ENCODE measurements around the gene ZBTB11.
"Not testable (repeated sequence)": the region's sequence is repeated elsewhere in the genome, so short reads cannot be mapped to it uniquely, and the experiment has no call there.

ZBTB11 gene

GRCh38 chr3:101643009-101643844 lies 33.7 kb downstream of the ZBTB11 start:
- DNase-seq, result no peak

DNA sequence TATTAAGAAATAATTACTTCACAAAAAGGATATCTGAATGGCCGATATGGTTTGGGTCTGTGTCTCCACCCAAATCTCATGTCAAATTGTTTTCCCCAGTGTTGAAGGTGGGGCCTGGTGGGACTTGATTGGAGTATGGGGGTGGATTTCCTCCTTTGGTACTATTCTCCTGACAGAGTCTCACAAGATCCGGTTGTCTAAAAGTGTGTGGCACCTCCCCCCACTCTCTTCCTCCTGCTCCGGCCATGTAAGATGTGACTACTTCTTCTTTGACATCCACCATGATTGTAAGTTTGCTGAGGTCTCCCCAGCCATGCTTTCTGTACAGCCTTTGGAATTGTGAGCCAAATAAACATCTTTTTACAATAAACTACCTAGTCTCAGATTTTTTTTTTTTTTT lies 34.5 kb downstream of the ZBTB11 start:
- no peak for DNase-seq

DNA sequence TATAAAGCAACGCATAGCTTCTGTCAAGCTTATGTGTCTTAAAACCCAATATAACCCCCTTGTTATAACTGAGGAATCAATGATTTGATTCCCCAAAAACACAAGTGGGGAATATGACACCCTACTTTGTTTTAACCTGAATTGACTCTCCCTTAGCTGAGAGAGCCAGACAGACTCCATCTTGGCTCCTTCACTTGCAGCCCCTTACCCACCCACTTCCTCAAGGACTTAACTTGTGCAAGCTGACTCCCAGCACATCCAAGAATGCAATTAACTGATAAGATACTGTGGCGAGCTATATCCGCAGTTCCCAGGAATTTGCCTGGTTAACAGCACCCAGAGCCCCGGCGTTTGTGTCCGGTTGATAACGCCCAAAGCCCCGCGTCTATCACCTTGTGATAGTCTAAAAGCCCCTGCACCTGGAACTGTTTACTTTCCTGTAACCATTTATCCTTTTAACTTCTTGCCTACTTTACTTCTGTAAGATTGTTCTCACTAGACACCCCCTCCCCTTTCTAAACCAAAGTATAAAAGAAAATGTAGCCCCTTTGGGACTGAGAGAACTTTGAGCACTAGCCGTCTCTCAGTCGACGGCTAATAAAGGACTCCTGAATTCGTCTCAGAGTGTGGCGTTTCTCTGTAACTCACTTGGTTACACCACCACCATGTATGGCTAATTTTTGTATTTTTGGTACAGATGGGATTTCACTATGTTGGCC lies 35.4 kb downstream of the ZBTB11 start:
- not testable (repeated sequence) for DNase-seq

- no peak for DNase-seq
Measured at GRCh38 chr3:101640256-101640655, 36.7 kb downstream of the ZBTB11 start.

DNA sequence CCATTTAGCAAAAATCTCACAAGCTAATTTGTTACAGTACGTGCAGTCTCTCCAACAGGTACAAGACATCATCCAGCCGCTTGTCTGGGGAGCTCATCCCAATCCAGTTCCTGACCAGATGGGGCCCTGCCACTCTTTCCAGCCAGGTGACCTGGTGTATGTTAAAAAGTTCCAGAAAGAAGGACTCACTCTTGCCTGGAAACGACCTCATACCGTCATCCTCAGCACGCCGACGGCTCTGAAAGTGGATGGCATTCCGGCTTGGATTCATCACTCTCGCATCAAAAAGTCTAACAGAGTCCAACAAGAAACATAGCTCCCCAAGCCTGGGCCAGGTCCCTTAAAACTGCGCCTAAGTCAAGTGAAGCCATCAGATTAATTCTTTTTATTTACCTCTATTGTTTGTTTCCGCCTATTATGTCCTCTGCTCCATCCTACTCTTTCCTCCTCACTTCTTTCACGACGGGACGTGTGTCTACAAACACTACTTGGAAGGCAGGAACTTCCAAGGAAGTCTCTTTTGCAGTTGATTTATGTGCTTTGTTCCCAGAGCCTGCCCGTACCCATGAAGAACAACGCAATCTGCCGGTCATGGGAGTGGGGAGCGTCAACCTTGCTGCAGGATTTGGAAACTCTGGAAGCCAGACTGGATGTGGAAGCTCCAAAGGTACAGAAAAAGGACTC lies 37.5 kb downstream of the ZBTB11 start:
- no peak for DNase-seq

DNA sequence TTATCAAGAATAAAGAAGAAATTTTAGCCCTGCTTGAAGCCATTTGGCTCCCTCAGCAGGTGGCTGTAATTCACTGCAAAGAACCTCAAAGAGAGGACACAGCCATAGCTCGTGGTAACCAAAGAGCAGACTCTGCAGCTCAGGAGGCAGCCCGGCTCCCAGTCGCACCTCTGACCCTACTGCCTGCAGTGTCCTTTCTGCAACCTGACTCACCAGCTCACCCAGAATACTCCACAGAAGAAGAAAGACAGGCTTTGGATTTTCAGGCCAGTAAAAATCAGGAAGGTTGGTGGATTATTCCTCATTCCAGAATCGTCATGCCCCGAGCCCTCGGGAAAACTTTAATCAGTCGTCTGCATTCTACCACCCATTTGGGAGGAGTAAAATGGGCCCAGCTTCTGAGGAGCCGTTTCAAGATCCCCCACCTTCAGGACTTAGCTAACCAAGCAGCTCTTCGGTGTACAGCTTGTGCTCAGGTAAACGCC lies 38.6 kb downstream of the ZBTB11 start:
- no peak for DNase-seq

- no peak for DNase-seq
Measured at GRCh38 chr3:101637451-101637850, 39.5 kb downstream of the ZBTB11 start.

- no peak for DNase-seq
Measured at GRCh38 chr3:101635954-101636798, 40.8 kb downstream of the ZBTB11 start.

DNA sequence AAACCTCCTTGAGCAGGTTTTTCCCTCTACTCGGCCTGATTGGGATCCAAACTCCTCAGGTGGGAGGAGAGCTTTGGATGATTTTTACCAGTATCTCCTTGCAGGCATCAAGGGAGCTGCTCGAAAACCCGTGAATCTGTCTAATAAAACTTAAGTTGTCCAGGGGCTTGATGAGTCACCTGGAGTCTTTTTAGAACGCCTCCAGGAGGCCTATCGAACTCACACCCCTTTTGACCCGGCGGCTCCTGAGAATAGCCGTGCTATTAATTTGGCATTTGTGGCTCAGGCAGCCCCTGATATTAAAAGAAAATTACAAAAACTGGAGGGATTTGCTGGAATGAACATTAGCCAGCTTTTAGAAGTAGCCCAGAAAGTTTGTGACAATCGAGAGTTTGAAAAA lies 41.6 kb downstream of the ZBTB11 start:
- DNase-seq, result no peak

DNA sequence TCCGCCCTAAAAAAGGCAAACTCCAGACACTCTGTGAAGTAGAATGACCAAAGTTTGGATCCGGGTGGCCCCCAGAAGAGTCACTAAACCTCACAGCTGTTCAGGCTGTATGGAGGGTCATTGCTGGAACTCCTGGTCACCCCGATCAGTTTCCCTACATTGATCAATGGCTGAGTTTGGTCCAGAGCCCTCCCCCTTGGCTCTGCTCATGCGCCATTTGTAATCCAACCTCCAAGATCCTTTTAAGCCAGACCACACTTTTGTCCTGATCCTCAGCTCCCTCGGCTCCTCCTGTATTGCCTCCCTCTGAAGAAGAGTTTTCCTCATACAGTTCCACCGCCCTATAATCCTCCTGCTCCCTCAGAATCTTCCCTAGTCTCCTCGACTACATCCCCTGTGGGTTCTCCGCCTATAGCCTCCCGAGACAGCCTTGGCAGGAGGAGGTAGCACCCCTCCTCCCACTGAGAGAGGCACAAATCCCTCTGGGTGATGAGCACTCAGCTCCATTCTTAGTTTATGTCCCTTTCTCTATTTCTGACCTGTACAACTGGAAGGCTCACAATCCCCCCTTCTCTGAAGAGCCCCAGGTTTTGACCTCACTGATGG lies 42.2 kb downstream of the ZBTB11 start:
- no peak for DNase-seq

DNA sequence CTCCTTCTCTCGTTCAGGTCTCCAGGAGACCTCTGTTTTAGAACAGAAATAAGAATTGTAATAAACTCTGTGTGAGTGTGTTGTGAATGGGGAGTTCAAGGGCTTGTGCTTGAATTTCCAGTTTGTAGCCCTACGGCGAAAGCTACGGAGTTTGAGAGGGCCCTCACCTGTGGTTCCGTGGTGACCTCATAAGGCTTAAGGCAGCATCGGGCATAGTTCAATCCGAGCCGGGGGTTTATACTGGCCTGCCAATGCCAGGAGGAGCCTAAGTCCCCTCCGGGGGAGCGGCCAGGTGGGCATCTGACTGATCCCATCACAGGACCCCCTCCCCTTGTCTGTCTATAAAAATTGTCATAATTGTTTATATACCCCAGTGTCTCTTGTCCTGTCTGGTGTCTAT lies 43.7 kb downstream of the ZBTB11 start:
- no peak for DNase-seq

DNA sequence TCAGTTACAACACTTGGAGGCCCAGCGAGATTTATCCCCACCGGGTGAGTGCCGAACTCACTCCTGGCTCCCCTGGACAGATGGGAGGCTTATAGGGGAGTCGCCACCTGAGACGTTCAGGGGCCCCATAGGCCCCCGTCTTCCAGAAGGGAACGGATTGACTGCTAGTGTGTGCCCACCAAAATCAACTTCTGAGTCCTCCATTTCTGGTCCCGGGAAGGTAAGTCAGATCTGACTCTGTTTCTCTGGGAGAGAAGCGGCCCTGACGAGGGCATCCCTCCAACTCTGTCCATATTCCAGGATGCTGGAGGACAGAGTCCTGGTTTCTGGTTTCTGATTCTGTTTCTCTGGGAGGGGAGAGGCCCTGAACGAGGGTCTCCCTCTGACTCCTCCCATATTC lies 44.3 kb downstream of the ZBTB11 start:
- DNase-seq, result no peak

GRCh38 chr3:101631959-101632358 lies 45.0 kb downstream of the ZBTB11 start:
- DNase-seq, result not testable (repeated sequence)

- no peak for DNase-seq
Measured at GRCh38 chr3:101631098-101631796, 45.7 kb downstream of the ZBTB11 start.

- DNase-seq, result no peak
Measured at GRCh38 chr3:101629219-101629618, 47.7 kb downstream of the ZBTB11 start.

GRCh38 chr3:101625879-101626278 lies 51.1 kb downstream of the ZBTB11 start:
- DNase-seq, result no peak

DNA sequence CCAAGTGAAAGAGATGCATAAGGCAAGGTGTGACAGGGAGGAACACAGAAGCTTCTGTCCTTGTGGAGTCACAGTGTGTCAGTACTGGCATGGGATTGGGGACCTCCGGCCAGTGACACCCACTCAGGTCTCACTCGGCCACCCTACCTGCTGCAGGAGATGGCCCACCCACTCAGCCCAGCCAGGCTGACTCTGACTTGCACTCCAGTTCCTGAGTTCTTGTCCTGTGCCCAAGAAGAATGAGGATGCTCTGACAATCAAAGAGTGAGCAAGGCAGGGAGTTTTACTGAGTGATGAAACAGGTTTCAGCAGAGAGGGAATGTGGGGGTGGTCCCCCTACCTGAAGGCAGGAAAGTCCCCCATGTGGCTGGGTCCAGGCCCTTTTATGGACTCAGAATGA lies 52.1 kb downstream of the ZBTB11 start:
- no peak for DNase-seq

- DNase-seq, result no peak
Measured at GRCh38 chr3:101623656-101624055, 53.3 kb downstream of the ZBTB11 start.

- no peak for DNase-seq
Measured at GRCh38 chr3:101619734-101620133, 57.2 kb downstream of the ZBTB11 start.

GRCh38 chr3:101618726-101619125 lies 58.2 kb downstream of the ZBTB11 start:
- no peak for DNase-seq

GRCh38 chr3:101617478-101617877 lies 59.5 kb downstream of the ZBTB11 start:
- DNase-seq, result no peak

DNA sequence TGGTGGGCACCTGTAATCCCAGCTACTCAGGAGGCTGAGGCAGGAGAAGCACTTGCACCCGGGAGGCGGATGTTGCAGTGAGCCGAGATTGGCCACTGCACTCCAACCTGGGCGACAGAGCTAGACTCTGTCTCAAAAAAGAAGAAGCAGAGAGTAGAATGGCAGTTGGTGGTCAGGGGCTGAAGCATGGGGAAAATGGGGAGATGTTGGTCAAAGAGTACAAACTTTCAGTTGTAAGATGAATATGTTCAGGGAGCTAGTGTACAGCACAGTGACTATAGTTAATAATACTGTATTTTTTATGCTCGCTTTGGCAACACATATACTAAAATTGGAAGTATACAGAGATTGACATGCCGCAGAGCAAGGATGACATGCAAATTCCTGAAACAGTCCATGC lies 61.4 kb downstream of the ZBTB11 start:
- no peak for DNase-seq

Measured in NCI-H187 treated with DMSO at 0.1 percent for 48 hours (cell line).